GM19395 (cell line): Measurements from ENCODE around the gene WDR87.
A peak's percentile ranks its signal among the peaks of the same experiment; 100 is the strongest.
"Not testable (repeated sequence)": the region's sequence is repeated elsewhere in the genome, so short reads cannot be mapped to it uniquely, and the experiment has no call there.

ENCODE experiments used
- ATAC-seq: cut with Tn5 transposase; IDR thresholded peaks from one replicate; pipeline ENCODE4 v1.9.1; 2021; ENCODE audit warnings: mild to moderate bottlenecking, moderate library complexity; ENCODE audit not compliant: unreplicated experiment

Gene WDR87

GRCh38 chr19:37931881-37932655 lies 25.7 kb upstream of the WDR87 start:
- ATAC-seq = no peak

- ATAC-seq = no peak
Observed at GRCh38 chr19:37930416-37930815, 24.0 kb upstream of the WDR87 start.

GRCh38 chr19:37929355-37929923 lies 23.0 kb upstream of the WDR87 start:
- ATAC-seq = no peak

- peak; percentile 65 for ATAC-seq
Observed at GRCh38 chr19:37928527-37929286, 22.3 kb upstream of the WDR87 start.

- no peak for ATAC-seq
Observed at GRCh38 chr19:37926711-37927110, 20.3 kb upstream of the WDR87 start.

- no peak for ATAC-seq
Observed at GRCh38 chr19:37926255-37926654, 19.9 kb upstream of the WDR87 start.

GRCh38 chr19:37925212-37925611 lies 18.8 kb upstream of the WDR87 start:
- no peak for ATAC-seq

- ATAC-seq = not testable (repeated sequence)
Observed at GRCh38 chr19:37924573-37924972, 18.2 kb upstream of the WDR87 start.

- no peak for ATAC-seq
Observed at GRCh38 chr19:37920591-37921450, 14.4 kb upstream of the WDR87 start.

- ATAC-seq = peak; percentile 50
Observed at GRCh38 chr19:37914908-37915307, 8.5 kb upstream of the WDR87 start.

GRCh38 chr19:37909661-37910199 lies 3.3 kb upstream of the WDR87 start:
- no peak for ATAC-seq

GRCh38 chr19:37907735-37908455 lies 1.5 kb upstream of the WDR87 start:
- no peak for ATAC-seq

GRCh38 chr19:37906869-37907734 lies 708 bp upstream of the WDR87 start, which contains the start of gene SIPA1L3:
TSS of gene SIPA1L3 (plus strand) at chr19:37907208. CDS start at chr19:38081566, 174,358 bp downstream.
- ATAC-seq = peak; percentile 81

GRCh38 chr19:37903096-37903495 lies 3.3 kb downstream of the WDR87 start:
- ATAC-seq = no peak

GRCh38 chr19:37902668-37903067 lies 3.7 kb downstream of the WDR87 start:
- ATAC-seq = no peak

- no peak for ATAC-seq
Observed at GRCh38 chr19:37899966-37900365, 6.4 kb downstream of the WDR87 start.

- no peak for ATAC-seq
Observed at GRCh38 chr19:37899453-37899852, 6.9 kb downstream of the WDR87 start.

- no peak for ATAC-seq
Observed at GRCh38 chr19:37896180-37896579, 10.2 kb downstream of the WDR87 start.
